Panc1 (cell line): ENCODE data around the gene FBF1. TPM values are rescaled to one million over a fixed set of nuclear protein-coding genes. Genes with fewer than 3 reads are reported as not detected.

Source experiments
- ATAC-seq: fragments of 200-7000 bp; cut with Tn5 transposase; 2 replicates; pipeline ENCODE4 v1.9.1; 2020; ENCODE audit warnings: mild to moderate bottlenecking, moderate library complexity
- BruUV-seq: library from RNA; stranded (reverse); fragments of 400-500 nt; replicated peaks from 2 replicates; lab custom pipeline; 2021; lab: Mats Ljungman, UMichigan
- CTCF ChIA-PET: fragments of 300-600 bp; sonication (Branson Sonifier 250); formaldehyde crosslinking; loops from one replicate; lab custom pipeline; 2022; ENCODE audit warnings: antibody characterized with exemption; lab: Charles Lee
- POLR2A ChIA-PET: fragments of 300-600 bp; sonication (Branson Sonifier 250); formaldehyde crosslinking; loops from one replicate; lab custom pipeline; 2022; ENCODE audit warnings: antibody characterized with exemption; lab: Charles Lee
- DNase-seq: peaks from one replicate; pipeline ENCODE4 v3.0.0-alpha.2; 2010; ENCODE audit warnings: low read depth, low spot score
- H3K27ac ChIP-seq: 2 replicates; pipeline ENCODE4 v1.5.1; 2011; ENCODE audit warnings: mild to moderate bottlenecking, low read length, inconsistent platforms
- H3K27me3 ChIP-seq: fragments of 200-500 bp; sonication (Bioruptor generic); 2 replicates; pipeline ENCODE4 v1.6.0; 2014; ENCODE audit warnings: low read length, inconsistent platforms; ENCODE audit not compliant: control insufficient read depth, insufficient read depth
- H3K36me3 ChIP-seq: fragments of 200-500 bp; sonication (Bioruptor generic); 2 replicates; pipeline ENCODE4 v1.5.1; 2014; ENCODE audit warnings: inconsistent platforms, mild to moderate bottlenecking, low read length, moderate library complexity; ENCODE audit not compliant: control insufficient read depth, insufficient read depth
- H3K4me1 ChIP-seq: 2 replicates; pipeline ENCODE4 v1.5.1; 2011; ENCODE audit warnings: inconsistent platforms, mild to moderate bottlenecking, low read length, moderate library complexity; ENCODE audit not compliant: control insufficient read depth, insufficient read depth
- H3K4me3 ChIP-seq, 2 experiments: 2 replicates each; pipeline ENCODE4 v1.5.1; 2011 to 2012; ENCODE audit warnings: low read depth in 2 of 2, low read length in 2 of 2, mild to moderate bottlenecking in 2 of 2, inconsistent platforms in 1 of 2, moderate library complexity in 1 of 2
- H3K9me3 ChIP-seq: fragments of 200-500 bp; sonication (Bioruptor generic); 2 replicates; pipeline ENCODE4 v1.5.1; 2014; ENCODE audit warnings: low read depth, mild to moderate bottlenecking, inconsistent platforms, low read length, moderate library complexity; ENCODE audit not compliant: control insufficient read depth, insufficient read depth
- CTCF ChIP-seq: fragments of 450-650 bp; IDR thresholded peaks from 2 replicates; pipeline ENCODE4 v1.5.1; 2017; ENCODE audit warnings: mild to moderate bottlenecking
- POLR2AphosphoS5 ChIP-seq: IDR thresholded peaks from 2 replicates; pipeline ENCODE4 v1.6.1; 2012; ENCODE audit warnings: mild to moderate bottlenecking, low read depth, low read length, moderate library complexity
- REST ChIP-seq, 2 experiments: IDR thresholded peaks; 2 replicates each; pipeline ENCODE4 v1.6.1; 2011 to 2012; ENCODE audit warnings: low read depth in 2 of 2, control low read depth in 1 of 2, low read length in 1 of 2, mild to moderate bottlenecking in 1 of 2, moderate library complexity in 1 of 2; ENCODE audit not compliant: insufficient read depth in 1 of 2
- SIN3A ChIP-seq: IDR thresholded peaks from 2 replicates; pipeline ENCODE4 v1.6.1; 2012; ENCODE audit warnings: low read depth, mild to moderate bottlenecking, low read length, moderate library complexity, borderline replicate concordance; ENCODE audit not compliant: insufficient read depth
- TCF7L2 ChIP-seq: IDR thresholded peaks from 2 replicates; pipeline ENCODE4 v1.6.1; 2011; ENCODE audit warnings: mild to moderate bottlenecking, low read depth, low read length, inconsistent platforms
- in situ Hi-C: cut with HindIII; loops from 2 replicates; pipeline ENCODE4 v1.10.0; 2016; ENCODE audit warnings: low sequenced_read_pairs, low pct_unique_long_range_greater_than_20kb
- intact Hi-C: fragments of 100-400 bp; cut with micrococcal nuclease; formaldehyde crosslinking; loops from one replicate; pipeline ENCODE4 v1.10.0; 2022; ENCODE audit not compliant: unreplicated experiment
- total RNA-seq: library from RNA; stranded (reverse); gene quantifications from one replicate; pipeline ENCODE4 v1.2.1, GENCODE V29; 2021; ENCODE audit not compliant: unreplicated experiment

Gene FBF1
- total RNA-seq, 1 experiment from 2014 or later, result 32.5 TPM

- Histone ChIP-seq H3K36me3 (no peaks in the 10 kb centered on the region; the same call in 1 of the 2 replicates), H3K27ac (peak within 1 kb of the TSS; percentile 88), H3K4me3 (peak within 1 kb of the TSS; percentile 76 to 82), H3K4me1 (peaks cover 22% of the 10 kb centered on the region), H3K9me3 (no peaks in the 10 kb centered on the region), H3K27me3 (no peaks in the 10 kb centered on the region)
- in situ Hi-C loops, result no loop called here
- ATAC-seq, result peak; percentile 78
- intact Hi-C loops, result no loop called here
- ChIA-PET CTCF (interaction anchor here (0.6 to 1.1 kb wide), 7 partner anchors 17 to 247 kb away, joined by 3 to 7 read pairs (median 4); no protein-coding TSS in a partner anchor), POLR2A (interaction anchor here (0.5 to 1.1 kb wide), 6 partner anchors 12 to 302 kb away, joined by 3 to 16 read pairs (median 4); no protein-coding TSS in a partner anchor)
- BruUV-seq, result TSS peak; percentile 76
- TF ChIP-seq SIN3A (peak; percentile 83), POLR2AphosphoS5 (peak; percentile 80), REST (IDR thresholded peaks at IDR 0.05; ENCODE audit: insufficient read depth in 1 of 2, low read depth in 2 of 2, low read length in 1 of 2) (no peak), TCF7L2 (no peak), CTCF (no peak)
- DNase-seq, result no peak
These were observed 62.5 kb downstream of the FBF1 start, which contains the start of gene TRIM47 for GRCh38 chr17:75878174-75878998. TRIM47 (minus strand) TSS chr17:75878581; CDS start chr17:75878548, 33 bp downstream.

DNA sequence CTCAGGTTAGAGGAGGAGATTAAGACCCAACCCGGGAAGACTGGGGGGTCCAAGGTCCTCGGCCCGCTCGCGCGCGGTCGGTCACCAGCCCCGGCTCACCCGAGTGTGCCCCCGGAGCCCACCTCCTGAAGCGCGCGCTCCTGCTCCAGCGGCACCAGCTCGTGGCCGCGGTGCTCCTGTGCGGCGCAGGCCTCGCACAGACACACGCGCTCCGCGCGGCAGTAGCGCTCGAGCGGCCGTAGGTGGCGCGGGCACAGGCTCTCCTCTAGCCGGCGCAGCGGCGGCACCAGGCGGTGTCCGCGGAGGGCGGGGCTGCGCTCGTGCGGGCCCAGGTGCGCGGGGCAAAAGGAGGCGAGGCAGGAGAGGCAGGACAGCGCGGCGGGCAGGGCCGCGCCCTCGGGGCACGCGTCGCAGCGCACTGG is 63.1 kb downstream of the FBF1 start:
- intact Hi-C loops (no loop called here), in situ Hi-C loops (no loop called here)
- ATAC-seq (peak; percentile 70), DNase-seq (no peak)
- Histone ChIP-seq H3K27ac (peak overlapping the region; percentile 88), H3K9me3 (no peaks in the 10 kb centered on the region), H3K36me3 (no peaks in the 10 kb centered on the region; the same call in 1 of the 2 replicates), H3K27me3 (no peaks in the 10 kb centered on the region), H3K4me1 (peaks cover 28% of the 10 kb centered on the region), H3K4me3 (peak overlapping the region; percentile 76 to 82)
- POLR2A ChIA-PET, result interaction anchor here (0.6 to 2.8 kb wide), 4 partner anchors 12 to 101 kb away, joined by 3 to 16 read pairs (median 6); a partner anchor contains a TSS
- BruUV-seq, result no TSS peak
- TF ChIP-seq POLR2AphosphoS5, result no peak
- no peak for TF ChIP-seq TCF7L2
- TF ChIP-seq CTCF, result no peak; the same call in 1 of the 2 replicates
- no peak for TF ChIP-seq SIN3A
- TF ChIP-seq REST (IDR thresholded peaks at IDR 0.05; ENCODE audit: insufficient read depth in 1 of 2, low read depth in 2 of 2, low read length in 1 of 2), result no peak
- CTCF ChIA-PET, result interaction anchor here (0.5 to 1.1 kb wide), 5 partner anchors 9 to 103 kb away, joined by 3 to 7 read pairs (median 4); no protein-coding TSS in a partner anchor
